ENCODE measurements around the gene MED7. TPM values are rescaled to one million over a fixed set of nuclear protein-coding genes. Genes with fewer than 3 reads are reported as not detected.
"Not testable (repeated sequence)": the region's sequence is repeated elsewhere in the genome, so short reads cannot be mapped to it uniquely, and the experiment has no call there.

MED7 gene
- total RNA-seq, 1 experiment from 2014 or later: 17.3 TPM

DNA sequence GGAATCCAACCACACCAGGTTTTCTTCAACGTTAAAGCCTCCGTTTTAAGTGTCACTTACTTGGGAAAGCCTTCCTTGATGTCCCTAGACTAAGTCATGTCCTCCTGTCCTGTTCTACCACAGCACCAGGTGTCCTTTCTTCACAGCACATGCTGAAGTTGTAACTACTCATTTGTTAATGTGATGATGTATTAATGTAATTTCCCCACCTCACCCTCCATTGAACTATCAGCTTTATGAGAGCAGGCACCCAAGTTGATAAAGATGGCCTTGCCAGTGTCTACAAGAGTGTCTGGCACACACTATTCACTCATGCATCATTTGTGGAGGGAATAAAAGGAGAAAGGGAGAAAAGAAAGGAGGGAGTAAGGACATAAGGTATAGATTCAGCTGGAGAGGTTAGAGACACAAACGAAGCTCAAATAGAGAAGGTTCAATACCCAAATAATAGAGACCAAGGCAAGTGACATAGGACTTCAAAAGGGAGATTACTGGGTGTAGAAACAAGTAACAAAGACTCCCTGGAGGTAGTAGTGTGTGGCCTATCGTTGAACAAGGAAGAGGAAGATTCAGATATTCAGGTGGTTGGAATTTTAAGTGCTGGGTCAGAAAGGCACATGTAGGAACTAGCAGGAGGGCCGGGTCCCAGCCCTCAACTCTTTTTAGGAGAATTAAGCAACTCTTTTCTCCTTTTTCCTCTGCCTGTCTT is 44.5 kb upstream of the MED7 start:
- Histone ChIP-seq H3K4me3 (ENCODE audit: low read depth, low read length) (no peak overlapping the region), H3K27me3 (replicated peaks; ENCODE audit: control insufficient read depth, insufficient read depth, low read length) (no peaks in the 10 kb centered on the region), H3K9me3 (no peaks in the 10 kb centered on the region; the same call in 1 of the 2 replicates), H3K36me3 (ENCODE audit: control insufficient read depth, insufficient read depth, low read length) (no peaks in the 10 kb centered on the region), H3K4me1 (no peaks in the 10 kb centered on the region)
- no peak for TF ChIP-seq CTCF (IDR thresholded peaks at IDR 0.05; ENCODE audit: insufficient read depth in 1 of 2, low read depth in 1 of 2, low read length in 1 of 2, severe bottlenecking in 1 of 2, unreplicated experiment in 1 of 2)
- CTCF ChIA-PET: no interaction called here
- Mint-ChIP-seq H3K36me3 (ENCODE audit: insufficient read depth, unreplicated experiment) (no peaks in the 10 kb centered on the region), H3K9me3 (ENCODE audit: unreplicated experiment) (no peaks in the 10 kb centered on the region), H3K4me1 (ENCODE audit: low read depth, unreplicated experiment) (no peaks in the 10 kb centered on the region), H3K4me3 (ENCODE audit: unreplicated experiment) (no peak overlapping the region), H3K27me3 (ENCODE audit: insufficient read depth, unreplicated experiment) (peaks cover 15% of the 10 kb centered on the region), H3K27ac (ENCODE audit: unreplicated experiment) (no peak overlapping the region)
- DNase-seq: no peak
- BruUV-seq (replicated peaks): no TSS peak
- POLR2A ChIA-PET: no interaction called here
- intact Hi-C loops (cut with micrococcal nuclease; ENCODE audit: unreplicated experiment): no loop called here

DNA sequence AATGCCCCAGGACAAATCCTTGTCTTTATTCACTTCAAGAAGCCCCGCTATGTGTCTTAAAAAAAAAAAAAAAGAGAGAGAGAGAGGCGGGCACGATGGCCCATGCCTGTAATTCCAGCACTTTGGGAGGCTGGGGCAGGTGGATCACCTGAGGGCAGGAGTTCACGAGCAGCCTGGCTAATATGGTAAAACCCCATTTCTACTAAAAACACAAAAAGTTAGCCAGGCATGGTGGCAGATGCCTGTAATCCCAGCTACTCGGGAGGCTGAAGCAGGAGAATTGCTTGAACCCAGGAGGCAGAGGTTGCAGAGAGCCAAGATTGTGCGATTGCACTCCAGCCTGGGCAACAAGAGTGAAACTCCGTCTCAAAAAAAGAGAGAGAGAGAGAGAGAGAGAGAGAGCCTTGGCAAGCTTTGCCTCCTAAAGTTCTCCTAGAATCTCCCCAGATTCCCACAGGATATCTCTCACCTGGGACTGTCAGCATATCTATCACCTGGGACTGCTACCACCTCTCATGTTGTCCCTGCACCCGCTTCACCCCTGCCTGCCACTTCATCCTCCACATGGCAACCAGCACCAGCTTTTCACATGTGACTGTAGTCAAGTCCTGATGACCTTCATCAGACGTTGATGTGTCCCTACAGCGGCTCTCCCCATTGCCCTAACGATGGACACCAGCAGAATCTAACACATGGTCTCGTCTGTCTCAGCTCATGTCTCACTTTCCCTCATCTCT is 43.8 kb upstream of the MED7 start:
- Mint-ChIP-seq H3K36me3 (ENCODE audit: insufficient read depth, unreplicated experiment) (no peaks in the 10 kb centered on the region), H3K4me1 (ENCODE audit: low read depth, unreplicated experiment) (no peaks in the 10 kb centered on the region), H3K27ac (ENCODE audit: unreplicated experiment) (no peak overlapping the region), H3K9me3 (ENCODE audit: unreplicated experiment) (no peaks in the 10 kb centered on the region), H3K27me3 (ENCODE audit: insufficient read depth, unreplicated experiment) (peaks cover 19% of the 10 kb centered on the region), H3K4me3 (ENCODE audit: unreplicated experiment) (no peak overlapping the region)
- POLR2A ChIA-PET: no interaction called here
- no peaks in the 10 kb centered on the region; the same call in 1 of the 2 replicates for H3K9me3 ChIP-seq
- H3K36me3 ChIP-seq (ENCODE audit: control insufficient read depth, insufficient read depth, low read length): no peaks in the 10 kb centered on the region
- intact Hi-C loops (cut with micrococcal nuclease; ENCODE audit: unreplicated experiment): no loop called here
- TF ChIP-seq CTCF (IDR thresholded peaks at IDR 0.05; ENCODE audit: insufficient read depth in 1 of 2, low read depth in 1 of 2, low read length in 1 of 2, severe bottlenecking in 1 of 2, unreplicated experiment in 1 of 2): no peak
- CTCF ChIA-PET: no interaction called here
- H3K27me3 ChIP-seq (replicated peaks; ENCODE audit: control insufficient read depth, insufficient read depth, low read length): no peaks in the 10 kb centered on the region
- H3K4me1 ChIP-seq: no peaks in the 10 kb centered on the region
- no TSS peak for BruUV-seq (replicated peaks)
- no peak overlapping the region for H3K4me3 ChIP-seq (ENCODE audit: low read depth, low read length)
- no peak for DNase-seq

DNA sequence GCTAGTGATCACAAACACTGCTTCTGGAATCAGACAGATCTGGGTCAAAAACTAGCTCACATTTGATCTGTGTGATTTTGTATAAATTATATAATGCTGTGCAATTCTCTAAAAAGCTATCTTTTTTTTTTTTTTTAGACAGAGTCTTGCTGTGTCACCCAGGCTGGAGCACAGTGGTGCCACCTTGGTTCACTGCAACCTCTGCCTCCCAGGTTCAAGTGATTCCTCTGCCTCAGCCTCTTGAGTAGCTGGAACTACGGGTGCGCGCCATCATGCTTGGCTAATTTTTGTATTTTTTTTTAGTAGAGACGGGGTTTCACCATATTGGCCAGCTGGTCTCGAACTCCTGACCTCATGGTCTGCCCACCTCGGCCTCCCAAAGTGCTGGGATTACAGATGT is 42.5 kb upstream of the MED7 start:
- H3K4me1 Mint-ChIP-seq (ENCODE audit: low read depth, unreplicated experiment); CTCF ChIA-PET; H3K36me3 Mint-ChIP-seq (ENCODE audit: insufficient read depth, unreplicated experiment); DNase-seq; POLR2A ChIA-PET; H3K27ac Mint-ChIP-seq (ENCODE audit: unreplicated experiment); H3K4me3 Mint-ChIP-seq (ENCODE audit: unreplicated experiment); H3K9me3 Mint-ChIP-seq (ENCODE audit: unreplicated experiment); BruUV-seq (replicated peaks); H3K4me1 ChIP-seq; H3K4me3 ChIP-seq (ENCODE audit: low read depth, low read length); H3K9me3 ChIP-seq; intact Hi-C loops (cut with micrococcal nuclease; ENCODE audit: unreplicated experiment); H3K27me3 ChIP-seq (replicated peaks; ENCODE audit: control insufficient read depth, insufficient read depth, low read length); H3K36me3 ChIP-seq (ENCODE audit: control insufficient read depth, insufficient read depth, low read length): not testable (repeated sequence)
- peaks cover 22% of the 10 kb centered on the region for H3K27me3 Mint-ChIP-seq (ENCODE audit: insufficient read depth, unreplicated experiment)
